Right lobe of liver (tissue), 6 donors: ENCODE measurements around the gene ZNRD2. TPM values are rescaled to one million over a fixed set of nuclear protein-coding genes. Genes with fewer than 3 reads are reported as not detected.

Experiments used
- ATAC-seq, 4 donors: fragments of 200-7000 bp; cut with Tn5 transposase; one replicate each; pipeline ENCODE4 v1.9.1; 2020; ENCODE audit warnings: mild to moderate bottlenecking in 4 of 4, moderate library complexity in 4 of 4
- DNase-seq, 3 donors: peaks; one replicate each; pipeline ENCODE4 v3.0.0-alpha.2; 2020
- H3K27ac ChIP-seq, 3 donors: fragments of 200-600 bp; one replicate each; pipeline ENCODE4 v1.8.0; 2022
- H3K27me3 ChIP-seq, 2 donors: fragments of 200-600 bp; one replicate each; pipeline ENCODE4 v1.8.0; 2022
- H3K36me3 ChIP-seq, 4 donors: fragments of 200-600 bp; sonication (generic) in 1 of 4; one replicate each; pipeline versions ENCODE4 v1.5.1 to v1.8.0; 2017 to 2022; ENCODE audit warnings: control low read depth in 1 of 4
- H3K4me1 ChIP-seq, 4 donors: fragments of 200-600 bp; sonication (generic) in 1 of 4; one replicate each; pipeline versions ENCODE4 v1.5.1 to v1.8.0; 2017 to 2022; ENCODE audit warnings: control low read depth in 1 of 4
- H3K4me3 ChIP-seq, 3 donors: fragments of 200-600 bp; one replicate each; pipeline ENCODE4 v1.8.0; 2022
- H3K9me3 ChIP-seq, 4 donors: fragments of 200-600 bp; sonication (generic) in 1 of 4; one replicate each; pipeline versions ENCODE4 v1.5.1 to v1.8.0; 2017 to 2022; ENCODE audit warnings: control low read depth in 1 of 4
- POLR2A ChIP-seq: fragments of 450-650 bp; IDR thresholded peaks from one replicate; pipeline ENCODE4 v1.6.1; 2017; ENCODE audit warnings: antibody characterized with exemption, mild to moderate bottlenecking
- WGBS: methylation state at CpG from one replicate; pipeline ENCODE4 v1.1.6; 2018; ENCODE audit warnings: low coverage, low lambda C conversion rate; ENCODE audit not compliant: insufficient coverage; ENCODE audit errors: missing lambda C conversion rate; 5-methylcytosine and 5-hydroxymethylcytosine counted together
- intact Hi-C, 2 donors: fragments of 100-400 bp; cut with DNase I; formaldehyde crosslinking; loops; one replicate each; pipeline versions ENCODE4 v1.11.2 to v1.14.1; 2022
- total RNA-seq, 6 experiments: library from RNA; depleted of rRNA in 2 of 6; stranded (reverse); fragments of >200 nt in 2 of 6; fragmentation: NEBNext Ultra II Directional in 3 of 6; extraction: Animal tissue kit (Norgen Biotek cat#: 25700) in 3 of 6; gene quantifications; one replicate each; pipeline versions ENCODE4 v1.1.0 to v1.2.4, GENCODE V29; 2016 to 2023
- TF ChIP-seq, protein P1 (sequence below), 4 donors: fragments of 200-600 bp in 3 of 4; fragments of 450-650 bp in 1 of 4; IDR thresholded peaks; one replicate each; pipeline versions ENCODE4 v1.5.1 to v1.8.0; 2016 to 2022; ENCODE audit warnings: antibody characterized with exemption in 4 of 4, mild to moderate bottlenecking in 2 of 4
- donor health status: DM: no; HTN: yes; CAD: no.
- donor health status: DM: no; HTN: no; CAD: no.
- donor health status: DM: no; HTN: no; CAD: no.
- donor health status: DM: no; HTN: yes; CAD: no.
- donor health status: DM: no; HTN: yes; CAD: no.

The ZNRD2 gene
- total RNA-seq, 6 experiments from 2014 or later, result 11.6 to 43.2 (median 16.5) TPM

DNA sequence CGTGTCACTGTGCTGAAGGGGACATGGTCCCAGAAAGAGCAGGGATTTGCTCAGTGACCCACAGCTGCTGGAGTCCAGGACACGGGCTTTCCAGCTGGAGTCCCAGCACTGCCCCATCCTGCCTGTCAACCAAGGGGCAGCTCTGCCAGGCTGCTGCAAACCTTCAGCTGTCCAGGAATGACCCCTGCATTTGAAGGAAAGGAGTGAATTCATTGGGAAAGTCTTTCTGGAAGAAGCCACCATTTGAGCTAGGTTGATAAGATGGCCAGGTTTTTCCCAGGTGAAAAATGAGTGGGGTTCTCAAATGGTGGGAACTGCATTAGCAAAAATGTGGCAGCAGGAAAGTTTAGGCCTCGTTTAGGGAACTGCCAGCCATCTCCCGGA lies 16.0 kb downstream of the ZNRD2 start:
- Histone ChIP-seq H3K27me3 (no peaks in the 10 kb centered on the region), H3K36me3 (no peaks in the 10 kb centered on the region), H3K27ac (no peak overlapping the region), H3K4me1 (no peaks in the 10 kb centered on the region), H3K4me3 (no peak overlapping the region), H3K9me3 (no peaks in the 10 kb centered on the region)
- no peak for ATAC-seq
- no peak for TF ChIP-seq POLR2A
- TF ChIP-seq, protein P1, sequence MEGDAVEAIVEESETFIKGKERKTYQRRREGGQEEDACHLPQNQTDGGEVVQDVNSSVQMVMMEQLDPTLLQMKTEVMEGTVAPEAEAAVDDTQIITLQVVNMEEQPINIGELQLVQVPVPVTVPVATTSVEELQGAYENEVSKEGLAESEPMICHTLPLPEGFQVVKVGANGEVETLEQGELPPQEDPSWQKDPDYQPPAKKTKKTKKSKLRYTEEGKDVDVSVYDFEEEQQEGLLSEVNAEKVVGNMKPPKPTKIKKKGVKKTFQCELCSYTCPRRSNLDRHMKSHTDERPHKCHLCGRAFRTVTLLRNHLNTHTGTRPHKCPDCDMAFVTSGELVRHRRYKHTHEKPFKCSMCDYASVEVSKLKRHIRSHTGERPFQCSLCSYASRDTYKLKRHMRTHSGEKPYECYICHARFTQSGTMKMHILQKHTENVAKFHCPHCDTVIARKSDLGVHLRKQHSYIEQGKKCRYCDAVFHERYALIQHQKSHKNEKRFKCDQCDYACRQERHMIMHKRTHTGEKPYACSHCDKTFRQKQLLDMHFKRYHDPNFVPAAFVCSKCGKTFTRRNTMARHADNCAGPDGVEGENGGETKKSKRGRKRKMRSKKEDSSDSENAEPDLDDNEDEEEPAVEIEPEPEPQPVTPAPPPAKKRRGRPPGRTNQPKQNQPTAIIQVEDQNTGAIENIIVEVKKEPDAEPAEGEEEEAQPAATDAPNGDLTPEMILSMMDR (IDR thresholded peaks at IDR 0.05), result no peak
- 60% methylated on average over 2 of the region's 4 CpGs for WGBS
- DNase-seq, result no peak
- intact Hi-C loops, result no loop called here

DNA sequence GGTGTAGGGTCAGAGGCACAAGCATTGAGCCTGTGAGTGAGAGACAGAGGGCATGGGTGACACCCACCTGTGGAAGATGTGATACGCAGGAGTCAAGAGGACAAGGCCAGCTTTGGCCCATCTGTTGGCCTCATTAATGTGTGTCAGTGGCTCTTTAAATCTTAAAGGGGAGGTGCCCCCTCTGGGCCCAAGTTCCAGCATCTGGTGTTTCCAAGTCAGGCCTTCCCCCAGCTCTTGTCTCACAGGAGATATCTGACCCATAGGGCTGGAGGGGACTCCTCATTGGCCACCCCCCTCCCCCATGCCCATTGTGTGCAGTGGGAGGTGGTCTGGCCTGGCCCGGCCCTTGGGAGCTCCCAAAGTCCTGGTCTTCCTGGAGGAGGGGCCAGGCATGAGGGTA lies 16.4 kb downstream of the ZNRD2 start:
- Histone ChIP-seq H3K27ac (no peak overlapping the region), H3K4me1 (no peaks in the 10 kb centered on the region), H3K27me3 (no peaks in the 10 kb centered on the region), H3K36me3 (no peaks in the 10 kb centered on the region), H3K4me3 (no peak overlapping the region), H3K9me3 (no peaks in the 10 kb centered on the region)
- intact Hi-C loops, result no loop called here
- WGBS, result no CpG with 5 or more reads among the region's 2 CpGs
- DNase-seq (no peak), ATAC-seq (no peak)
- no peak for TF ChIP-seq POLR2A
- TF ChIP-seq, protein P1 (IDR thresholded peaks at IDR 0.05), result no peak

DNA sequence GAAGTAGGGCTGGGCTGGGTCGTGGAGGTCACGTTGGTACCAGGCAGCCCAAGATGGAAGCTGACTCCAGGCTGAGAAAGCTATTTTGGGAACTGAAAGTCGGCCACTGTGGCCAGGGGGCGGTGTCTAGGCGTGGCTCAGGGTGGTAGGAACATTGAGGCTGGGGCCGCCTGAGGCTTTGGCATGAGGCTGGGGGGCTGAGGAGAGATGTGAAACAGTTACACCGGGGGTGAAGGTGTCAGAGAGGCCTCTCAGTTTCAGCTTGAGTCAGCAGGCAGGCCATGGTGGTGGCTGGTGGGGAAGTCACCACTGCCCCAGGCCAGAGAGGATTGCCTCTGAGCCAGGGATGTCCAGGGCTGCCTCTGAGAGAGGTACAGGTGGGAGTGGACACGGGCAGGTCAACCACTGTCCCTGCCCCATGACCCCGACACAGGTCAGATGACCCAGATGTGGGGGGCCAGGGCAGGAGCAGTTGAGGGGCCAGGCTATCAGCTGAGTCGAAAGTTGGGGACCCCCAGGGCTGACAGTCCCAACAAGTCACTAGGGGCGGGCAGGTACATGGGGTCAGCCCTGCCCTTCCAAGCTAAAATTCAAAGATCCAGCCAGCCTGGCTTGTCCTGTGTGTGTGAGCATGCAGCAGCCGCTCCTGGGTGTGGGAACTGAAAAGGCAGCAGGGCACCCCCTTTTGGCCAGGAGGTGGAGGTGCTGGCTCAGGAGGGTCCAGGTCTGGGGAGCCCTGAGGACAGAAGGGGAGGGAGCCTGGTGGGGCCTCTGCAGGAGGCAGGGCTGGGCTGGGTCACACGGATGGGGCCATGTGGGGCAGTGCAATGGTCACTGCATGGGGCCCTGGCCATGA lies 18.1 kb downstream of the ZNRD2 start:
- 45% methylated on average over 8 of the region's 13 CpGs for WGBS
- DNase-seq, result peak; percentile 61 to 72 (median 63)
- Histone ChIP-seq H3K27ac (peak overlapping the region in 1 of 3 donors; percentile 16), H3K4me1 (no peaks in the 10 kb centered on the region), H3K4me3 (no peak overlapping the region), H3K9me3 (no peaks in the 10 kb centered on the region), H3K27me3 (no peaks in the 10 kb centered on the region), H3K36me3 (no peaks in the 10 kb centered on the region)
- intact Hi-C loops, result no loop called here
- ATAC-seq, result peak; percentile 51 to 70 (median 66)
- TF ChIP-seq, protein P1 (IDR thresholded peaks at IDR 0.05), result peak; percentile 45 to 58 (median 53)
- TF ChIP-seq POLR2A, result no peak

DNA sequence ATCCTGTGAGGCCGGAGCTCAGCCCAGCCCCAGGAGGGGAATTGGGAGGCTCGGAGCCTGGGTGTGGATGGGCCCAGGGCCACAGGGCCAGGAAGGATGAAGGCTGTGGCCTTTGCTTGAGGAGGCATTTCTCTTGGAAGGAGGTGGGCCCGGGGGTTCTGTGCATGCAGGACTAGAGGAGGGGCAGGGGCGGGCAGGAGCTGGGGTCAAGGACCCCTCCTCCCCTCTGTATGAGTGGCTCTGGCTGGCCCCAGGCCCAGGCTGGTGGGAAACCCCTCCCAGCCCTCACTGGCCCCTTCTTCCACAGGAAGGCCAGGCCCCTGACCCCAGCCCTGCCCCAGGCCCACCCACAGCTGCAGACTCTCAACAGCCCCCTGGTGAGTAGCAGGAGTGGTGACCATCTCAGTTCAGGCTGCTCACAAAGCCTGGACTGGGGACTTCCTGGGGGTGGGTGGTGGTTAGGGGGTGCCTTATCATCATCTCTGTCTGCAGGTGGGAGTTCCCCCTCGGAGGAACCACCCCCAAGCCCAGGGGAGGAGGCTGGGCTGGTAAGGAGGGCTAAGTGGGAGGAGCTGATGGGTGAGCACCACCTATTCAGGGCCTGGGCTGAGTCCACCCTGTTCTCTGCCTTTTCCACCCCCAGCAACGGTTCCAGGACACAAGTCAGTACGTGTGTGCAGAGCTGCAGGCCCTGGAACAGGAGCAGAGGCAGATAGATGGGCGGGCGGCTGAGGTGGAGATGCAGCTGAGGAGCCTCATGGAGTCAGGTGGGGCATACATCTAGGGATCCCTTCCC lies 19.4 kb downstream of the ZNRD2 start:
- ATAC-seq, result no peak
- TF ChIP-seq POLR2A, result no peak
- TF ChIP-seq, protein P1 (IDR thresholded peaks at IDR 0.05), result no peak
- Histone ChIP-seq H3K27me3 (no peaks in the 10 kb centered on the region), H3K27ac (no peak overlapping the region), H3K36me3 (no peaks in the 10 kb centered on the region), H3K4me1 (no peaks in the 10 kb centered on the region), H3K9me3 (no peaks in the 10 kb centered on the region), H3K4me3 (no peak overlapping the region)
- WGBS, result 49% methylated on average over 4 of the region's 9 CpGs
- DNase-seq, result peak in 1 of 3 donors; percentile 48
- intact Hi-C loops, result no loop called here
